Measurements from ENCODE around the gene MAP3K13.

- TF ChIP-seq FOXM1 (IDR thresholded peaks at IDR 0.05; ENCODE audit: borderline replicate concordance) (no peak), TARDBP (IDR thresholded peaks at IDR 0.05) (no peak), SUZ12 (IDR thresholded peaks at IDR 0.05) (no peak), FOXA1 (IDR thresholded peaks at IDR 0.05) (no peak), CTBP1 (IDR thresholded peaks at IDR 0.05; ENCODE audit: borderline replicate concordance) (no peak), NFRKB (IDR thresholded peaks at IDR 0.05) (no peak)
These were observed 165.6 kb downstream of the MAP3K13 start for GRCh38 chr3:185528532-185528931.

Measured in HEK293T (cell line).